ENCODE data around the gene MAZ.

DNA sequence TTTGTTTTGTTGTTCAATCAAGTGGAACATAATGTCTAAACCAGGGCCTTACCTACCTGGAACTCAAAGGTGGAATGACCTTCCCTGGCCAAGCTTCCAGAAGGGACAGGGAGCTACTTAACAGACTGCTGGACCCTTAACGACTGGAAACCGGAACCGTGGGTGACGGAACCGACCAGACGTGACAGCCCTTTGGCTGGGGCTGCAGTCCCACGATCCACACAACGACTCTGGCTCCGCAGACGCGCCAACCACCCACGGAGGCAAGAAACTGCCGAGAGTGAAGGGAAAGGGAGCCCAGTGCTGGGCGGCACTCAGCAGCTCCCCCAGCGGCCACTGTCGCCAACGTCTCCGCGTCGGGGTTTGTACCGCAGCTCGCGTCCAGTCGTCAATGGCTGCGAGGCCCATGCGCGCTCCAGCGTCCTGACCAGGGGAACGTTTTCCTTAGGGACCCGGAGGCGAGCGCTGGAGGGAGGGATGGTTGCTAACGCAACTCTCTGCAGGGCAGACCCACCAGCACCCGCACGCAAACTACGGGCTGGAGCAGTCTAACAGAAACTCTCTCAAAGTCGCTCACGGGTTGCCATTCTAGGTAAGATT, 21.3 kb upstream of the MAZ start:
- TF ChIP-seq NFIC (IDR thresholded peaks at IDR 0.05; ENCODE audit: borderline replicate concordance) (no peak), CTCF (IDR thresholded peaks at IDR 0.05) (no peak), NRF1 (IDR thresholded peaks at IDR 0.05; ENCODE audit: low read depth, low read length) (no peak), EZH2phosphoT487 (IDR thresholded peaks at IDR 0.05; ENCODE audit: borderline replicate concordance, low read depth) (no peak)
